Fibroblast of the aortic adventitia (primary cell): ENCODE data around the gene HS2ST1. TPM values are rescaled to one million over a fixed set of nuclear protein-coding genes. Genes with fewer than 3 reads are reported as not detected.

ENCODE experiments used
- DNase-seq: peaks from one replicate; pipeline ENCODE4 v3.0.0-alpha.2; 2010; ENCODE audit warnings: low read depth
- H3K4me3 ChIP-seq: 2 replicates; pipeline ENCODE4 v1.5.1; 2011; ENCODE audit warnings: low read depth, mild to moderate bottlenecking, control low read depth, low read length, moderate library complexity
- CTCF ChIP-seq: IDR thresholded peaks from 2 replicates; pipeline ENCODE4 v1.5.1; 2011; ENCODE audit warnings: mild to moderate bottlenecking, low read length, control low read depth, inconsistent platforms; ENCODE audit not compliant: insufficient read depth
- total RNA-seq: library from RNA; depleted of rRNA; stranded (reverse); fragments of >200 nt; gene quantifications from 2 replicates; pipeline ENCODE4 v1.2.3, GENCODE V29; 2012; ENCODE audit warnings: low replicate concordance

The HS2ST1 gene
- total RNA-seq, 1 donor = 51.0 TPM

GRCh38 chr1:87030740-87031690, 116.6 kb downstream of the HS2ST1 start:
- H3K4me3 ChIP-seq = no peak overlapping the region
- no peak for TF ChIP-seq CTCF
- DNase-seq = no peak

- no peak for DNase-seq
- H3K4me3 ChIP-seq = no peak overlapping the region
- no peak for TF ChIP-seq CTCF
Measured at GRCh38 chr1:87034351-87034750, 119.9 kb downstream of the HS2ST1 start.

- no peak for DNase-seq
- TF ChIP-seq CTCF = no peak
- H3K4me3 ChIP-seq = no peak overlapping the region
Measured at GRCh38 chr1:87039096-87039495, 124.7 kb downstream of the HS2ST1 start.

- no peak overlapping the region for H3K4me3 ChIP-seq
- DNase-seq = peak; percentile 51
- TF ChIP-seq CTCF = no peak
Measured at GRCh38 chr1:87042111-87042811, 127.8 kb downstream of the HS2ST1 start.

GRCh38 chr1:87044424-87044823, 130.0 kb downstream of the HS2ST1 start:
- DNase-seq = no peak
- no peak for TF ChIP-seq CTCF

GRCh38 chr1:87044840-87045239, 130.4 kb downstream of the HS2ST1 start:
- no peak overlapping the region for H3K4me3 ChIP-seq
- no peak for TF ChIP-seq CTCF
- DNase-seq = no peak

More at GRCh38 chr1:87044424-87044823, 130.0 kb downstream of the HS2ST1 start:
- no peak overlapping the region for H3K4me3 ChIP-seq
